Ovary (tissue), 3 donors: ENCODE results near the gene TMEM106A.
"Not testable (repeated sequence)": the region's sequence is repeated elsewhere in the genome, so short reads cannot be mapped to it uniquely, and the experiment has no call there.

Experiments
- EP300 ChIP-seq: sonication (generic); formaldehyde crosslinking; IDR thresholded peaks from one replicate; pipeline ENCODE4 v1.6.1; 2017; ENCODE audit warnings: antibody characterized with exemption
- POLR2A ChIP-seq: fragments of 450-650 bp; IDR thresholded peaks from one replicate; pipeline ENCODE4 v1.6.1; 2017; ENCODE audit warnings: antibody characterized with exemption, mild to moderate bottlenecking, moderate library complexity
- TF ChIP-seq, protein P1 (sequence below), 3 donors: fragments of 450-650 bp in 2 of 3; fragments of 200-600 bp in 1 of 3; IDR thresholded peaks; one replicate each; pipeline versions ENCODE4 v1.5.1 to v1.8.0; 2016 to 2022; ENCODE audit warnings: antibody characterized with exemption in 3 of 3, mild to moderate bottlenecking in 1 of 3
- donor health status: DM: no; HTN: no; CAD: no.

DNA sequence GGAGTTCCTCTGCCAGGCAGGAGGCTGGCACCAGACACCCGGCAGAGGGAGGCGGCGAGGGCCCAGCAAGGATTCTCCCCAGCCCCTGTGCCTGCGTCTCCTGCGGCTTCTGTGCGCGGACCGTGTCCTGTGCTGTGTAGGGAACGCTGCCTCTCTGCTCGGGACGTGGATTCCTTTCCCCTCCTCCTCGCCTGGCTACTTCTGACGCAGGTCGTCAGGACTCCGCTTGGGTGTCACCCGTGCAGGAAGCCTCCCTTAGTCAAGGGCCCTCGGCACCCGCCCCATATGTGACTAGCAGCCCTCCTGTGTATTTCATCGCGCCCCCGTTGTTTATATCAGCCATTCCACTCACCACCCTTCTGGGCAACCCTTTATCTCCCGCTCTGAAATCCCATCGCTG is 34.8 kb downstream of the TMEM106A start:
- not testable (repeated sequence) for TF ChIP-seq POLR2A, EP300
- TF ChIP-seq, protein P1, sequence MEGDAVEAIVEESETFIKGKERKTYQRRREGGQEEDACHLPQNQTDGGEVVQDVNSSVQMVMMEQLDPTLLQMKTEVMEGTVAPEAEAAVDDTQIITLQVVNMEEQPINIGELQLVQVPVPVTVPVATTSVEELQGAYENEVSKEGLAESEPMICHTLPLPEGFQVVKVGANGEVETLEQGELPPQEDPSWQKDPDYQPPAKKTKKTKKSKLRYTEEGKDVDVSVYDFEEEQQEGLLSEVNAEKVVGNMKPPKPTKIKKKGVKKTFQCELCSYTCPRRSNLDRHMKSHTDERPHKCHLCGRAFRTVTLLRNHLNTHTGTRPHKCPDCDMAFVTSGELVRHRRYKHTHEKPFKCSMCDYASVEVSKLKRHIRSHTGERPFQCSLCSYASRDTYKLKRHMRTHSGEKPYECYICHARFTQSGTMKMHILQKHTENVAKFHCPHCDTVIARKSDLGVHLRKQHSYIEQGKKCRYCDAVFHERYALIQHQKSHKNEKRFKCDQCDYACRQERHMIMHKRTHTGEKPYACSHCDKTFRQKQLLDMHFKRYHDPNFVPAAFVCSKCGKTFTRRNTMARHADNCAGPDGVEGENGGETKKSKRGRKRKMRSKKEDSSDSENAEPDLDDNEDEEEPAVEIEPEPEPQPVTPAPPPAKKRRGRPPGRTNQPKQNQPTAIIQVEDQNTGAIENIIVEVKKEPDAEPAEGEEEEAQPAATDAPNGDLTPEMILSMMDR (IDR thresholded peaks at IDR 0.05): not testable (repeated sequence)
